Measurements from ENCODE around the gene FGF19. TPM values are rescaled to one million over a fixed set of nuclear protein-coding genes. Genes with fewer than 3 reads are reported as not detected.

FGF19 gene
- total and polyA plus RNA-seq, 2 donors (not counting 1 experiment from before 2014, with no cell fraction given) = not detected

GRCh38 chr11:69698362-69698761, 5.5 kb downstream of the FGF19 start:
- H3K36me3 ChIP-seq (ENCODE audit: control insufficient read depth, insufficient read depth, low read length) = no peaks in the 10 kb centered on the region
- no peak overlapping the region for H2AFZ ChIP-seq (ENCODE audit: low read length)
- no peaks in the 10 kb centered on the region for H4K20me1 ChIP-seq (ENCODE audit: control insufficient read depth, extremely low read depth, insufficient read depth, low read length)
- H3K4me1 ChIP-seq (ENCODE audit: control insufficient read depth, extremely low read depth, insufficient read depth, low read length) = peaks cover 3% of the 10 kb centered on the region
- no peaks in the 10 kb centered on the region for H3K9me3 ChIP-seq (ENCODE audit: control insufficient read depth, insufficient read depth, low read depth, low read length)
- no peak for DNase-seq (ENCODE audit: low read depth in 2 of 2)
- TF ChIP-seq EZH2 (IDR thresholded peaks at IDR 0.05; ENCODE audit: low read length, missing control alignments) = no peak
- no peak for TF ChIP-seq CTCF (conservative IDR thresholded peaks at IDR 0.05 in 1 of 2, IDR thresholded peaks at IDR 0.05 in 1 of 2; ENCODE audit: low read depth in 1 of 2, low read length in 2 of 2)
- H3K4me2 ChIP-seq (ENCODE audit: extremely low read depth, insufficient read depth, low read length) = no peak overlapping the region
- no peak overlapping the region for H3K9ac ChIP-seq (ENCODE audit: insufficient read depth, low read length)
- peaks cover 23% of the 10 kb centered on the region for H3K27me3 ChIP-seq (ENCODE audit: control insufficient read depth, insufficient read depth, low read length)
- H3K4me3 ChIP-seq (replicated peaks in 1 of 4; ENCODE audit: control extremely low read depth in 1 of 4, insufficient read depth in 1 of 4, low read depth in 3 of 4, low read length in 4 of 4) = no peak overlapping the region
- H3K79me2 ChIP-seq (ENCODE audit: control insufficient read depth, insufficient read depth, low read length) = no peaks in the 10 kb centered on the region
- no peak overlapping the region for H3K27ac ChIP-seq (ENCODE audit: insufficient read depth, low read length)

- H3K9ac ChIP-seq (ENCODE audit: insufficient read depth, low read length) = no peak overlapping the region
- H3K4me1 ChIP-seq (ENCODE audit: control insufficient read depth, extremely low read depth, insufficient read depth, low read length) = peaks cover 3% of the 10 kb centered on the region
- no peaks in the 10 kb centered on the region for H3K36me3 ChIP-seq (ENCODE audit: control insufficient read depth, insufficient read depth, low read length)
- no peak overlapping the region for H3K27ac ChIP-seq (ENCODE audit: insufficient read depth, low read length)
- no peaks in the 10 kb centered on the region for H3K9me3 ChIP-seq (ENCODE audit: control insufficient read depth, insufficient read depth, low read depth, low read length)
- no peak overlapping the region for H2AFZ ChIP-seq (ENCODE audit: low read length)
- no peaks in the 10 kb centered on the region for H3K79me2 ChIP-seq (ENCODE audit: control insufficient read depth, insufficient read depth, low read length)
- peaks cover 18% of the 10 kb centered on the region for H3K27me3 ChIP-seq (ENCODE audit: control insufficient read depth, insufficient read depth, low read length)
- H3K4me2 ChIP-seq (ENCODE audit: extremely low read depth, insufficient read depth, low read length) = no peak overlapping the region
- no peaks in the 10 kb centered on the region for H4K20me1 ChIP-seq (ENCODE audit: control insufficient read depth, extremely low read depth, insufficient read depth, low read length)
- DNase-seq (ENCODE audit: low read depth in 2 of 2) = no peak
- no peak for TF ChIP-seq EZH2 (IDR thresholded peaks at IDR 0.05; ENCODE audit: low read length, missing control alignments)
- no peak for TF ChIP-seq CTCF (conservative IDR thresholded peaks at IDR 0.05 in 1 of 2, IDR thresholded peaks at IDR 0.05 in 1 of 2; ENCODE audit: low read depth in 1 of 2, low read length in 2 of 2)
- H3K4me3 ChIP-seq (replicated peaks in 1 of 4; ENCODE audit: control extremely low read depth in 1 of 4, insufficient read depth in 1 of 4, low read depth in 3 of 4, low read length in 4 of 4) = no peak overlapping the region
Observed at GRCh38 chr11:69697861-69698260, 6.0 kb downstream of the FGF19 start.

GRCh38 chr11:69697469-69697843, 6.4 kb downstream of the FGF19 start:
- H3K4me3 ChIP-seq (replicated peaks in 1 of 4; ENCODE audit: control extremely low read depth in 1 of 4, insufficient read depth in 1 of 4, low read depth in 3 of 4, low read length in 4 of 4) = no peak overlapping the region
- H4K20me1 ChIP-seq (ENCODE audit: control insufficient read depth, extremely low read depth, insufficient read depth, low read length) = no peaks in the 10 kb centered on the region
- TF ChIP-seq CTCF (conservative IDR thresholded peaks at IDR 0.05 in 1 of 2, IDR thresholded peaks at IDR 0.05 in 1 of 2; ENCODE audit: low read depth in 1 of 2, low read length in 2 of 2) (no peak), EZH2 (IDR thresholded peaks at IDR 0.05; ENCODE audit: low read length, missing control alignments) (no peak)
- H3K79me2 ChIP-seq (ENCODE audit: control insufficient read depth, insufficient read depth, low read length) = no peaks in the 10 kb centered on the region
- H3K9me3 ChIP-seq (ENCODE audit: control insufficient read depth, insufficient read depth, low read depth, low read length) = no peaks in the 10 kb centered on the region
- H3K36me3 ChIP-seq (ENCODE audit: control insufficient read depth, insufficient read depth, low read length) = no peaks in the 10 kb centered on the region
- no peak overlapping the region for H3K27ac ChIP-seq (ENCODE audit: insufficient read depth, low read length)
- H2AFZ ChIP-seq (ENCODE audit: low read length) = no peak overlapping the region
- H3K4me1 ChIP-seq (ENCODE audit: control insufficient read depth, extremely low read depth, insufficient read depth, low read length) = peaks cover 3% of the 10 kb centered on the region
- no peak for DNase-seq (ENCODE audit: low read depth in 2 of 2)
- no peak overlapping the region for H3K9ac ChIP-seq (ENCODE audit: insufficient read depth, low read length)
- H3K27me3 ChIP-seq (ENCODE audit: control insufficient read depth, insufficient read depth, low read length) = peaks cover 16% of the 10 kb centered on the region
- no peak overlapping the region for H3K4me2 ChIP-seq (ENCODE audit: extremely low read depth, insufficient read depth, low read length)

Data from fibroblast of lung (primary cell).